Activated T-cell treated with anti-CD3 and anti-CD28 coated beads, Interleukin-2, amount 50 U/mL, for 24 hours (primary cell): ENCODE data around the gene TNRC6A.
A peak's percentile ranks its signal among the peaks of the same experiment; 100 is the strongest.

ENCODE experiments used
- DNase-seq: peaks from one replicate; pipeline ENCODE4 v3.0.0-alpha.2; 2020
- H3K27ac Mint-ChIP-seq: 2 replicates; pipeline ENCODE4 v1.8.0; 2020; ENCODE audit warnings: mild to moderate bottlenecking, mixed read lengths
- H3K27me3 Mint-ChIP-seq: 2 replicates; pipeline ENCODE4 v1.8.0; 2020; ENCODE audit warnings: mixed read lengths
- H3K36me3 Mint-ChIP-seq: 2 replicates; pipeline ENCODE4 v1.8.0; 2020; ENCODE audit warnings: low read depth, mixed read lengths
- H3K4me1 Mint-ChIP-seq: 2 replicates; pipeline ENCODE4 v1.8.0; 2020; ENCODE audit warnings: low read depth, mixed read lengths
- H3K4me3 Mint-ChIP-seq: 2 replicates; pipeline ENCODE4 v1.8.0; 2020; ENCODE audit warnings: mild to moderate bottlenecking, moderate library complexity, mixed read lengths
- H3K9me3 Mint-ChIP-seq: 2 replicates; pipeline ENCODE4 v1.8.0; 2020; ENCODE audit warnings: mixed read lengths

TNRC6A gene

GRCh38 chr16:24755201-24755874 lies 25.9 kb downstream of the TNRC6A start:
- Mint-ChIP-seq H3K4me3 (no peak overlapping the region), H3K27ac (peak overlapping the region; percentile 84), H3K9me3 (no peaks in the 10 kb centered on the region), H3K27me3 (no peaks in the 10 kb centered on the region), H3K4me1 (peaks cover 56% of the 10 kb centered on the region), H3K36me3 (peaks cover 41% of the 10 kb centered on the region)
- no peak for DNase-seq

- Mint-ChIP-seq H3K27ac (no peak overlapping the region), H3K27me3 (no peaks in the 10 kb centered on the region), H3K4me1 (peaks cover 45% of the 10 kb centered on the region), H3K36me3 (peaks cover 33% of the 10 kb centered on the region), H3K4me3 (no peak overlapping the region), H3K9me3 (no peaks in the 10 kb centered on the region)
- DNase-seq = no peak
Measured at GRCh38 chr16:24758373-24758772, 28.9 kb downstream of the TNRC6A start.

DNA sequence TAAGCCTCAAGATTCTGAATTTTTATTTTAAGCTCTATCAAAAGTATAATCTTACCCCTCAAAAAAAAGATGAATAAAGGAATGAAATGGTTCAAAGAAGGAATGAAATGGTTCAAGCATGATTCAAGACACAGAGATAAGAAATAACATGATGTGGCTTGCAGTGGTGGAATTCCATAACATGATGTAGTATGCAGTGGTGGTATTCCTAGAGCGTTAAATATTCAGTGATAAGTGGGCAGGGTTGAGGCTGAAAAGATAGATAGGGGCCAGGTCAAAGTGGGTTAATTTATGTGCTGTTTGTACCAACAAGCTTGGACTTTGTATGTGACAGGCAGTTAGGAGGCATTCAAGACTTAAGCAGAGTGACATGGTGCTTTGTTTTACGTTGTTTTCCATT lies 29.6 kb downstream of the TNRC6A start:
- Mint-ChIP-seq H3K9me3 (no peaks in the 10 kb centered on the region), H3K36me3 (peaks cover 39% of the 10 kb centered on the region)

DNA sequence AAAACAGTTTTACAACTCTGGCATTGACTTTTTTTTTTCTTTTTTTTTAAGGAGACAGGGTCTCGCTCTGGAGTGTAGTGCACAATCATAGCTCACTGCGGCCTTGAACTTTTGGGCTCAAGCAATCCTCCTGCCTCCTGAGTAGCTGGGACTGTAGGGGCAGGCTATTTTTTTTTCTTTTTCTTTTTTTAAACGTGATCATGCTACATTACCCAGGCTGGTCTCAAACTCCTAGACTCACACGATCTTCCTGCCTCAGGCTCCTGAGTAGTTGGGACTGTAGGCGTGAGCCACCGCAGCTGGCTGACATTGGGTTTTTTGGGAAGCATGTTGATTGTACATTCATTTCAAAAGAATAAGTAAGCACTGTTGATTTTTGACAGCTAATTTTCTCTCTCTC lies 32.1 kb downstream of the TNRC6A start:
- H3K27ac Mint-ChIP-seq = peak overlapping the region; percentile 32
- no peak overlapping the region for H3K4me3 Mint-ChIP-seq
- DNase-seq = no peak
- H3K27me3 Mint-ChIP-seq = no peaks in the 10 kb centered on the region
- peaks cover 42% of the 10 kb centered on the region for H3K4me1 Mint-ChIP-seq
- H3K36me3 Mint-ChIP-seq = peaks cover 49% of the 10 kb centered on the region
- no peaks in the 10 kb centered on the region for H3K9me3 Mint-ChIP-seq

More for the DNA sequence above, 29.6 kb downstream of the TNRC6A start:
- no peak overlapping the region for H3K4me3 Mint-ChIP-seq
- no peak for DNase-seq
- H3K4me1 Mint-ChIP-seq = peaks cover 45% of the 10 kb centered on the region
- H3K27me3 Mint-ChIP-seq = no peaks in the 10 kb centered on the region
- H3K27ac Mint-ChIP-seq = no peak overlapping the region

DNA sequence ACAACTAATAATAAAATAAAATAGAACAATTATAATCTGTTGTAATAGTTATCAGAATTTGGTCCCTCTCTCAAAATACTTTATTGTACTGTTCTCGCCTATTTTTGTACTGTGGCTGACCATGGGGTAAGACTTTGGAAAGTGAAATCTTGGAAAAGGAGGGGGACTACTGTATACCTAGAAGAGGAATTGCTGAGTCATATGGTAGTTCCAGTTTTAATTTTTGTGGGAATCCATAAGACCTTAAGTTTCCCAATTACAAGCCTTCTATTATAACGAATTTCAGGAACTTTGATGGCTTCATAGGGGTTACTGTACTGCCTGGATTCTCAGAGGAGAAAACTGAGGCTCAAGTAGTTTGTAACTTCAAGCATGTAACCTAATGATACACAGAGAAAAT lies 35.5 kb downstream of the TNRC6A start:
- Mint-ChIP-seq H3K4me1 (peaks cover 46% of the 10 kb centered on the region), H3K4me3 (no peak overlapping the region), H3K36me3 (peaks cover 63% of the 10 kb centered on the region), H3K9me3 (no peaks in the 10 kb centered on the region), H3K27ac (peak overlapping the region; percentile 44), H3K27me3 (no peaks in the 10 kb centered on the region)
- DNase-seq = no peak

- H3K27me3 Mint-ChIP-seq = no peaks in the 10 kb centered on the region
- H3K9me3 Mint-ChIP-seq = no peaks in the 10 kb centered on the region
- H3K4me3 Mint-ChIP-seq = no peak overlapping the region
- H3K36me3 Mint-ChIP-seq = peaks cover 71% of the 10 kb centered on the region
- no peak overlapping the region for H3K27ac Mint-ChIP-seq
- peaks cover 56% of the 10 kb centered on the region for H3K4me1 Mint-ChIP-seq
- DNase-seq = no peak
Measured at GRCh38 chr16:24766057-24766456, 36.6 kb downstream of the TNRC6A start.

DNA sequence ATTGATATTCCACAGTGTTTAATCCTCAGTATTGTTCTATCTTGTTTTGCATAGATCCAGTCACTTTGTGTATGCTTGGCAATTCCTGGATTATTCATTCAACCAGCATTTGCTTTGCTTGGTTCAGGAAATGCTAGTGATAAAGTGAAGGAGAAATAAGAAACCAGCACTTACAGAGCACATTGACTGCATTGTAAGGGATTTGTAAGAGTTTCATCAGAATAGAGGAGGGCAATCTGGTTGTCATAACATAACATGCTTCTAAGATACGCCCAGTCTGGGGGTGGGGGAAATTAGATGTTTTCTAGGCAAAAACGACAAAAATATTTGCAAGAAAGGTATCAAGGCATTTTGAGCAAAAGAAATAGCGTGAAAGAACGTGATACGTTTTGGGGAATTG lies 40.4 kb downstream of the TNRC6A start:
- Mint-ChIP-seq H3K9me3 (no peaks in the 10 kb centered on the region), H3K36me3 (peaks cover 80% of the 10 kb centered on the region), H3K4me1 (peaks cover 61% of the 10 kb centered on the region), H3K4me3 (no peak overlapping the region), H3K27me3 (no peaks in the 10 kb centered on the region), H3K27ac (peak overlapping the region; percentile 56)
- no peak for DNase-seq

DNA sequence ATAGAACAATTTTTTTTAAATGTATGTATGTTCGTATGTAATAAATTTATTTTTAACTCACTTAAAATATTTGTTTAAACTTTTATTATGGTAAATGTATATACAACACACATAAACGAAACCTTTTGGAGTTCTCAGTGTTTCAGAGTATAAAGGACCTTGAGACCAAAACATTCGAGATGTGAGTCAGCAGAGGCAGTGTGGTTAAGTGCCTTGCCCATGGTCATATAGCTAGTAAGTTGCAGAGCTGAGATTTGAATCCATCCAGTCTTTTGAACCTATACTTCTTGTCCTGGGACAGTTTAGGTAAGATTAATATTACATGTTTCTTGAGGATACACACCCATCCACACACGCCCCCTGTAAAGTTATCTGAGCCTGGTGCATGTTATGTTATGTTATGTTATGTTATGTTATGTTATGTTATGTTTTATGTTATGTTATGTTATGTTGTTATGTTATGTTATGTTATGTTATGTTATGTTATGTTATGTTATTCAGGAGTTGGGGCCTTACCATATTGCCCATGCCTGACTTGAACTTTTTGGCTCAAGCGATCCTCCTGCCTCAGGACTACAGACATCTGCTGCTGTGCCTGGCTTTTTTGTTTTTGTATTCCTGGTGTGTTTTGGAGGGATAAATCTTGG lies 41.8 kb downstream of the TNRC6A start:
- DNase-seq = no peak
- Mint-ChIP-seq H3K4me3 (no peak overlapping the region), H3K36me3 (peaks cover 79% of the 10 kb centered on the region), H3K27ac (peak overlapping the region; percentile 53), H3K9me3 (no peaks in the 10 kb centered on the region), H3K27me3 (no peaks in the 10 kb centered on the region), H3K4me1 (peaks cover 57% of the 10 kb centered on the region)

DNA sequence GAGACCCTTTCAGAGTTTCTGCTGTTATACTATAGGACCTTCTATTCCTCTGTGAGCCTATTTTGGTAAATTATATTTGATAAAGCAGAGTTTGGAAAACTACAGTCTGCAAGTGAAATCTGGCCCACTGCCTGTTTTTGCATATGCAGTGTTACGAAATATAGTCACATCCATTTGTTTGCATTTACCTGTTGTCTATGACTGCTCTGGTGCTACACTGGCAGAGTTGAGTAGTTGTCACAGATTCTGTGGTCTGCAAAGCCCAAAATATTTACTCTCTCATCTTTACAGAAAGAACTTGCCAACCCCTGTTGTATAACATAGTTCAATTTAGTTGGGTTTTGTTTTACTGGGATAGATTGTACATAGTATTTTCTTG lies 42.3 kb downstream of the TNRC6A start:
- no peak for DNase-seq
- H3K27ac Mint-ChIP-seq = peak overlapping the region; percentile 53
- H3K27me3 Mint-ChIP-seq = no peaks in the 10 kb centered on the region

DNA sequence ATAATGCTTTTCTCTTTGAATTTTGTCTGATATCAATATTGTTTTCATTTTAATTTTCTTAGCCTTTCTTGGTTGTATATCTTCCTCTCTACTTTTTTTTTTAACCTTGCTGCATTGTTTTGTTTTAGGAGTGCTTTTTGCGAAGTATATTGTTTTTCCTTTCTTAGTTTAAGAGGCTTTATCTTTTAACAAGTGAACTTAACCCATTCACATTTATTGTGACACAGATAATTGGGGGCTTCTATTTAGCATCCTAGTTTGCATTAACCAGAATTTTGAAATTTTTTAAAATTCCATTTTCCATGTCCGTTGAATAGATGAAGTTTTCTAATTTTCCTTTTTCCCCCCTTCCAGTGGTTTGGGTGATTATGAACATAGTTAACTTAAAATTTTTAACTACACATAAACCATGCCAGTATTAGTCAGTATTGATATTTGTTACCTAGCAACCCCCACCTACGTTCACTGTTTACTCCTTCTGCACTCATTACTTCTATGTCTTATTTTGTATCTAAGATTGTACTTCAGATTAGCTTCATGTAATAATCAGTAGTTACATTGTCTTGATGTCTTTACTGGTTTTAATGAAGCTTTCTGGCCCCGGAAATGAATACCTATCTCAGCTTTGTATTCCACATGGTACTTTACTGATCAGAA lies 44.4 kb downstream of the TNRC6A start:
- Mint-ChIP-seq H3K9me3 (no peaks in the 10 kb centered on the region), H3K4me3 (no peak overlapping the region), H3K4me1 (peaks cover 57% of the 10 kb centered on the region), H3K27me3 (no peaks in the 10 kb centered on the region), H3K36me3 (peaks cover 90% of the 10 kb centered on the region), H3K27ac (peak overlapping the region; percentile 44)
- DNase-seq = no peak

More for the DNA sequence above, 42.3 kb downstream of the TNRC6A start:
- no peaks in the 10 kb centered on the region for H3K9me3 Mint-ChIP-seq
- peaks cover 80% of the 10 kb centered on the region for H3K36me3 Mint-ChIP-seq
- H3K4me3 Mint-ChIP-seq = no peak overlapping the region
- H3K4me1 Mint-ChIP-seq = peaks cover 57% of the 10 kb centered on the region

GRCh38 chr16:24774510-24774909 lies 45.1 kb downstream of the TNRC6A start:
- Mint-ChIP-seq H3K27ac (peak overlapping the region; percentile 44), H3K9me3 (no peaks in the 10 kb centered on the region), H3K4me1 (peaks cover 55% of the 10 kb centered on the region), H3K27me3 (no peaks in the 10 kb centered on the region), H3K4me3 (no peak overlapping the region), H3K36me3 (peaks cover 91% of the 10 kb centered on the region)
- no peak for DNase-seq

DNA sequence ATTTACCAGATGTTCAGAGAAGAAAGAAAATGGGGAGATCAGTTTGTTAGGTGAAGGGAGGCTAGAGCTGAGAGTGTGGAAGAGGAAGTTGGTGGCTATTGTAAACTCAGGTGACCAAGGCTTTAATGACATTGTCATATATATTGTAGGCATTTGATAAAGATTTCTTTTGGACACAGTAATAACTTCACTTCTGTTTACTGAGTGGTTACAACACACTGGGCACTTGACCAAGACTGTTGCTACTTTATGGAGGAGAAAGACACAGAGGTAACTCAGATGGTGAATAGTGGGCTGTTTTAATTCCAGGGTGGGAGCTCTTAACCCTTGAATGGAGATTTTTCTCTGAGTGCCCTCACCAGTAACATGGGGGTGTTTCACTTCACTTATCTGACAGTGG lies 46.0 kb downstream of the TNRC6A start:
- Mint-ChIP-seq H3K36me3 (peaks cover 93% of the 10 kb centered on the region), H3K9me3 (no peaks in the 10 kb centered on the region), H3K4me3 (no peak overlapping the region), H3K27me3 (no peaks in the 10 kb centered on the region), H3K4me1 (peaks cover 45% of the 10 kb centered on the region), H3K27ac (peak overlapping the region; percentile 37)
- no peak for DNase-seq

DNA sequence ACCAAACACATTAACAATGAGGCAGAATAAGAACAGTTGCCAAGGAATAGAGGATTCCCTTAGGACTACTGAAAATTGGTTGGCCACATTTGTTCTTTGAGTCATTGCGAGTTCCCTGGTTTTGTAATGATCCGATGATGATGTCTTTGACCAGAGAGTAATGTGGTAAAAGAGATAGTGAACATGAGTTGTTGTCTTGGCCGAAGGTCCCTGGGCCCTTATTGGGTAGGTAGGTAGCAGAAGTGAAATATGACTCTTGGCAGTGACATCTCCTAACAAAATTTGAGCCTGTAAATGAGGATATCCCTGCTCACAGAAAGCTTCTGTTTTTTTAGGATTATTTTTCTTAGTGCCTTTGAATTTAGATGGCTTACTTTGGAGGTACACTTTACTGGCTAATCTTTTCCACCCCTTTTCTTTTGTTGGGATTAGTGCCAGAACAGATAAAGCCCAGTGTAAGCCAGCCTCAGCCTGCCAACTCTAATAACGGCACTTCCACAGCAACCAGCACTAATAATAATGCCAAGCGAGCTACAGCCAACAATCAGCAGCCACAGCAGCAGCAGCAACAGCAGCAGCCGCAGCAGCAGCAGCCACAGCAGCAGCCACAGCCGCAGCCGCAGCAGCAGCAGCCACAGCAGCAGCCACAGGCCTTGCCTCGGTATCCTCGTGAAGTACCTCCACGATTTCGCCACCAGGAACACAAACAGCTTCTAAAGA lies 47.2 kb downstream of the TNRC6A start:
- Mint-ChIP-seq H3K4me1 (peaks cover 35% of the 10 kb centered on the region), H3K36me3 (peaks cover 94% of the 10 kb centered on the region), H3K9me3 (no peaks in the 10 kb centered on the region), H3K4me3 (no peak overlapping the region), H3K27ac (peak overlapping the region; percentile 12), H3K27me3 (no peaks in the 10 kb centered on the region)
- DNase-seq = no peak

DNA sequence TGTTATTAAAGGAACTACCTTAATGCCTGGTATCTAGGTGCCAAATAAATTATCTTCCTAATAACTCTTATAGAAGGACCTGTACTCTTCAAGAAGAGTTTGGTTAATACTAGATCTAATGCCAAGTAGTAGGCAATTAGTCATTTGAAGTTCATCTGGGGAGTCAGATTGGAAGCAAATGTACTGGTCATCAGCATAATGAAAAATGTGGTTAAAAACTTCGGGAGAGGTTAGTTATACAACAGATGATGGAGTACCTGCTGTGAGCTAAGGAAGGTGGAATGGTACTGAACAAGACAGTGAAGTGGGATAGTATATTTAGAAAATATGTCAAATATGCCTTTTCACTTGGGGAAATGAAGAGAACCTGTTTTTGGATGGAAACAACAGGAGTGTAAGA lies 49.2 kb downstream of the TNRC6A start:
- Mint-ChIP-seq H3K4me3 (no peak overlapping the region), H3K9me3 (no peaks in the 10 kb centered on the region), H3K36me3 (peaks cover 93% of the 10 kb centered on the region), H3K27ac (peak overlapping the region; percentile 3), H3K4me1 (peaks cover 22% of the 10 kb centered on the region), H3K27me3 (no peaks in the 10 kb centered on the region)
- DNase-seq = no peak
